DMS79 (cell line): ENCODE measurements around the gene NTM.
"Not testable (repeated sequence)": the region's sequence is repeated elsewhere in the genome, so short reads cannot be mapped to it uniquely, and the experiment has no call there.

ENCODE experiments used
- DNase-seq: peaks from one replicate; lab custom pipeline; 2025; lab: John Stamatoyannopoulos, UW

NTM gene

DNA sequence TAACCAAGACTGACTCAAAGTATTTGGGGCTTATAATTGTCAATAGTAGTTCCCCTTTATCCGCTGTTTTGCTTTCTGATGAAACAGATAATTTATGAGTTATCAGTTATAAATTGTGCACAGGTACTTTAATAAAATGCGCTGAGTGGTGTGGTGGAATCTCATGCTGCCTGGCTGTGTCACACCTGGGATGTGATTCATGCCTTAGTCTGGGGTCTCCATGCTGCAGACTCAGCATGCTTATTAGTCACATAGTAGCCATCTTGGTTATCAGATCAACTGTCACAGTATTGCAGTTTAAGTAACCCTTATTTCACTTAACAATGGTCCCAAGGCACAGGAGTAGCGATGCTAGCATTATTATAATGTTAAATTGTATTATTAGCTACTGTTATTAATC lies 995.2 kb downstream of the NTM start:
- no peak for DNase-seq

- no peak for DNase-seq
Measured at GRCh38 chr11:132367293-132367692, 996.9 kb downstream of the NTM start.

DNA sequence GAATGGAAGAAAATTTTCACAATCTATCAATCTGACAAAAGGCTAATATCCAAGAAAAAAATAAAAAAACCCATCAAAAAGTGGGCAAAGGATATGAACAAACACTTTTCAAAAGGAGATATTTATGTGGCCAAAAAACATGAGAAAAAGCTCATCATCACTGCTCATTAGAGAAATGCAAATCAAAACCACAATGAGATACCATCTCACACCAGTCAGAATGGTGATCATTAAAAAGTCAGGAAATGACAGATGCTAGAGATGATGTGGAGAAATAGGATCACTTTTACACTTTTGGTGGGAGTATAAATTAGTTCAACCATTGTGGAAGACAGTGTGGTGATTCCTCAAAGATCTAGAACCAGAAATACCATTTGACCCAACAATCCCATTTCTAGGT lies 999.7 kb downstream of the NTM start:
- not testable (repeated sequence) for DNase-seq

- no peak for DNase-seq
Measured at GRCh38 chr11:132373405-132374143, 1003.2 kb downstream of the NTM start.

DNA sequence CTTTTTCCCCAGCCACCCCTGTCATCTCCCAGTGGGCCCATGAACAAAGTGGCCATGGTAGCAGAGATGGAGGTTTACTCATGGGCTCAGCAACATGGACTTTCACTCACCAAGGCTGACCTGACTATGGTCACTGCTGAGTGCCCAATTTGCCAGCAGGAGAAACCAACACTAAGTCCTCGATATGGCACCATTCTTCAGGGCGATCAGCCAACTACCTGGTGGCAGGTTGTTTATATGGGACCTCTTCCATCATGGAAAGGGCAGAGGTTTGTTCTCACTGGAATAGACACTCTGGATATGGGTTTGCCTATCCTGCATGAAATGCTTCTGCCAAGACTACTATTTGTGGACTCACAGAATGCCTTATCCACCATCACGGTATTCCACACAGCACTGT lies 1009.1 kb downstream of the NTM start:
- DNase-seq, result no peak
